ENCODE measurements around the gene ECI1.

DNA sequence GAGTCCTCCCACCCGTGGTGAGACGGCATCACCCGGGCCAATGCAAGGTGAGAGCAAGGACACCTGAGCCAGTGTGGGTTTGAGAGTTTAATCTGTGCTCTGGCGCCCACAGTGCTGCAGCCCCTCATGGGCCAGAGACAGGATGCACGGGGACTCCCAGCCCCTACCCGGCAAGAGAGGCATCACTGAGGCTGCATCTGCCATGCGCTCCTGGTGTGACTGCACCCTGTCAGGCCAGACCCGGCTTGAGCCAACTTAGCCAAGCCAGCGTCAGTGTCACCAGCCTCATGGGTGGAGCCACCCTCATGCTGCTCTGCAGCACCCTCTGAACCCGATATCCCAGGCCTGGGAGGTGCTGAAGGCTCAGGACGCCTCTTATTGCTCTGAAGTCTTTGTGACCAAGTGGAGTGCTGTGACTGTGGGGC, 39.5 kb downstream of the ECI1 start:
- TF ChIP-seq, protein P1, sequence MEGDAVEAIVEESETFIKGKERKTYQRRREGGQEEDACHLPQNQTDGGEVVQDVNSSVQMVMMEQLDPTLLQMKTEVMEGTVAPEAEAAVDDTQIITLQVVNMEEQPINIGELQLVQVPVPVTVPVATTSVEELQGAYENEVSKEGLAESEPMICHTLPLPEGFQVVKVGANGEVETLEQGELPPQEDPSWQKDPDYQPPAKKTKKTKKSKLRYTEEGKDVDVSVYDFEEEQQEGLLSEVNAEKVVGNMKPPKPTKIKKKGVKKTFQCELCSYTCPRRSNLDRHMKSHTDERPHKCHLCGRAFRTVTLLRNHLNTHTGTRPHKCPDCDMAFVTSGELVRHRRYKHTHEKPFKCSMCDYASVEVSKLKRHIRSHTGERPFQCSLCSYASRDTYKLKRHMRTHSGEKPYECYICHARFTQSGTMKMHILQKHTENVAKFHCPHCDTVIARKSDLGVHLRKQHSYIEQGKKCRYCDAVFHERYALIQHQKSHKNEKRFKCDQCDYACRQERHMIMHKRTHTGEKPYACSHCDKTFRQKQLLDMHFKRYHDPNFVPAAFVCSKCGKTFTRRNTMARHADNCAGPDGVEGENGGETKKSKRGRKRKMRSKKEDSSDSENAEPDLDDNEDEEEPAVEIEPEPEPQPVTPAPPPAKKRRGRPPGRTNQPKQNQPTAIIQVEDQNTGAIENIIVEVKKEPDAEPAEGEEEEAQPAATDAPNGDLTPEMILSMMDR (IDR thresholded peaks at IDR 0.05), result no peak
- no peak for TF ChIP-seq ZFX (IDR thresholded peaks at IDR 0.05; ENCODE audit: borderline replicate concordance)

Measured in 22Rv1 (cell line).